Keratinocyte (primary cell): ENCODE measurements around the gene GLI3. TPM values are rescaled to one million over a fixed set of nuclear protein-coding genes. Genes with fewer than 3 reads are reported as not detected.

ENCODE experiments used
- DNase-seq: peaks from one replicate; pipeline ENCODE4 v3.0.0-alpha.2; 2011; ENCODE audit warnings: low read depth, missing footprints, low spot score
- FAIRE-seq: peaks from 2 replicates; lab custom pipeline; 2011; peaks lifted over from hg19 to GRCh38; lab: Jason Lieb, UNC
- H2AFZ ChIP-seq: 2 replicates; pipeline ENCODE4 v1.6.0; 2012; ENCODE audit warnings: low read length, control low read depth, inconsistent platforms; ENCODE audit not compliant: control insufficient read depth
- H3K27ac ChIP-seq: 2 replicates; pipeline ENCODE4 v1.5.1; 2011; ENCODE audit warnings: low read length; ENCODE audit not compliant: control insufficient read depth, insufficient read depth
- H3K27me3 ChIP-seq: 3 replicates; pipeline ENCODE4 v1.6.0; 2011; ENCODE audit warnings: low read length; ENCODE audit not compliant: control insufficient read depth, insufficient read depth; ENCODE audit errors: extremely low read depth
- H3K36me3 ChIP-seq, 2 experiments: 2 replicates in 1 of 2; 3 replicates in 1 of 2; pipeline ENCODE4 v1.5.1; 2011; ENCODE audit warnings: low read length in 2 of 2, mild to moderate bottlenecking in 1 of 2; ENCODE audit not compliant: control insufficient read depth in 2 of 2, insufficient read depth in 2 of 2; ENCODE audit errors: extremely low read depth in 1 of 2
- H3K4me1 ChIP-seq: 3 replicates; pipeline ENCODE4 v1.5.1; 2011; ENCODE audit warnings: low read length; ENCODE audit not compliant: control insufficient read depth, insufficient read depth; ENCODE audit errors: extremely low read depth
- H3K4me2 ChIP-seq: 3 replicates; pipeline ENCODE4 v1.6.0; 2011; ENCODE audit warnings: low read depth, low read length; ENCODE audit not compliant: control insufficient read depth, insufficient read depth; ENCODE audit errors: extremely low read depth
- H3K4me3 ChIP-seq, 3 experiments: fragments of 200-600 bp in 1 of 3; sonication (generic) in 1 of 3; 2 replicates in 2 of 3; 3 replicates in 1 of 3; pipeline ENCODE4 v1.5.1; 2011 to 2016; ENCODE audit warnings: low read length in 3 of 3, mild to moderate bottlenecking in 3 of 3, control low read depth in 2 of 3, inconsistent platforms in 1 of 3, low read depth in 1 of 3, mixed read lengths in 1 of 3, mixed run types in 1 of 3, moderate library complexity in 1 of 3; ENCODE audit not compliant: control insufficient read depth in 2 of 3, insufficient read depth in 2 of 3; ENCODE audit errors: extremely low read depth in 1 of 3
- H3K79me2 ChIP-seq: 2 replicates; pipeline ENCODE4 v1.6.0; 2012; ENCODE audit warnings: low read length; ENCODE audit not compliant: control insufficient read depth, insufficient read depth
- H3K9ac ChIP-seq: 3 replicates; pipeline ENCODE4 v1.6.0; 2011; ENCODE audit warnings: low read length; ENCODE audit not compliant: control insufficient read depth, insufficient read depth; ENCODE audit errors: extremely low read depth
- H3K9me1 ChIP-seq: 3 replicates; pipeline ENCODE4 v1.6.0; 2011; ENCODE audit warnings: low read length; ENCODE audit not compliant: control insufficient read depth, insufficient read depth; ENCODE audit errors: extremely low read depth
- H3K9me3 ChIP-seq: 2 replicates; pipeline ENCODE4 v1.5.1; 2012; ENCODE audit warnings: low read depth, low read length; ENCODE audit not compliant: control insufficient read depth
- H4K20me1 ChIP-seq: 3 replicates; pipeline ENCODE4 v1.6.0; 2011; ENCODE audit warnings: low read length; ENCODE audit not compliant: control insufficient read depth, insufficient read depth; ENCODE audit errors: extremely low read depth
- EZH2 ChIP-seq: IDR thresholded peaks from one replicate; pipeline ENCODE4 v1.6.1; 2012; ENCODE audit warnings: inconsistent platforms, mild to moderate bottlenecking, low read length, moderate library complexity
- dilution Hi-C: fragments of 300-500 bp; cut with MboI; formaldehyde crosslinking; loops from one replicate; pipeline ENCODE4 v1.7.0; 2020; ENCODE audit warnings: low sequenced_read_pairs; ENCODE audit not compliant: extremely low pct_ligation_motif_present
- polyA minus RNA-seq, 3 experiments: library from RNA; depleted of rRNA, polyadenylated mRNA; stranded (reverse); fragments of >200 nt; gene quantifications; 1 replicate in 1 of 3; 2 replicates in 1 of 3; 3 replicates in 1 of 3; pipeline ENCODE4 v1.2.3, GENCODE V29; 2011
- polyA plus RNA-seq, 5 experiments: library from polyadenylated mRNA; depleted of rRNA in 3 of 5; stranded (reverse) in 3 of 5; stranded (forward) in 1 of 5; unstranded in 1 of 5; fragments of >200 nt; gene quantifications; 1 replicate in 1 of 5; 2 replicates in 3 of 5; 3 replicates in 1 of 5; pipeline versions ENCODE4 v1.2.1 to v1.2.3, GENCODE V29; 2011 to 2012; ENCODE audit warnings: missing spikeins in 2 of 5, low read depth in 1 of 5, low replicate concordance in 1 of 5
- TF ChIP-seq, protein P1 (sequence below), 3 experiments: IDR thresholded peaks in 1 of 3; conservative IDR thresholded peaks in 1 of 3; optimal IDR thresholded peaks in 1 of 3; 2 replicates in 2 of 3; 3 replicates in 1 of 3; pipeline versions ENCODE3 to v1.5.1; 2011; ENCODE audit warnings: low read length in 3 of 3, mild to moderate bottlenecking in 3 of 3, moderate library complexity in 2 of 3, control low read depth in 1 of 3, inconsistent platforms in 1 of 3; ENCODE audit not compliant: insufficient read depth in 2 of 3; ENCODE audit errors: extremely low read depth in 1 of 3

The GLI3 gene
- polyA plus RNA-seq (2.0 to 3.7 TPM (median 3.6 TPM) in 3 replicates), polyA minus RNA-seq (14.7 to 24.0 TPM (median 15.6 TPM) in 3 replicates)
- polyA plus RNA-seq (2011; ENCODE audit: low read depth): 2.1 TPM
- polyA plus RNA-seq (2011; cell fraction: cytosol; rRNA removed): 4.2 and 4.3 TPM in 2 replicates
- 10.5 and 13.0 TPM in 2 replicates for polyA plus RNA-seq (2011; cell fraction: nucleus; rRNA removed)
- polyA plus RNA-seq (2012; ENCODE audit: low replicate concordance): 3.5 and 5.1 TPM in 2 replicates
- 8.2 TPM for polyA minus RNA-seq (2011; cell fraction: cytosol; rRNA and poly(A)+ RNA removed)
- polyA minus RNA-seq (2011; cell fraction: nucleus; rRNA and poly(A)+ RNA removed): 13.1 and 21.2 TPM in 2 replicates

DNA sequence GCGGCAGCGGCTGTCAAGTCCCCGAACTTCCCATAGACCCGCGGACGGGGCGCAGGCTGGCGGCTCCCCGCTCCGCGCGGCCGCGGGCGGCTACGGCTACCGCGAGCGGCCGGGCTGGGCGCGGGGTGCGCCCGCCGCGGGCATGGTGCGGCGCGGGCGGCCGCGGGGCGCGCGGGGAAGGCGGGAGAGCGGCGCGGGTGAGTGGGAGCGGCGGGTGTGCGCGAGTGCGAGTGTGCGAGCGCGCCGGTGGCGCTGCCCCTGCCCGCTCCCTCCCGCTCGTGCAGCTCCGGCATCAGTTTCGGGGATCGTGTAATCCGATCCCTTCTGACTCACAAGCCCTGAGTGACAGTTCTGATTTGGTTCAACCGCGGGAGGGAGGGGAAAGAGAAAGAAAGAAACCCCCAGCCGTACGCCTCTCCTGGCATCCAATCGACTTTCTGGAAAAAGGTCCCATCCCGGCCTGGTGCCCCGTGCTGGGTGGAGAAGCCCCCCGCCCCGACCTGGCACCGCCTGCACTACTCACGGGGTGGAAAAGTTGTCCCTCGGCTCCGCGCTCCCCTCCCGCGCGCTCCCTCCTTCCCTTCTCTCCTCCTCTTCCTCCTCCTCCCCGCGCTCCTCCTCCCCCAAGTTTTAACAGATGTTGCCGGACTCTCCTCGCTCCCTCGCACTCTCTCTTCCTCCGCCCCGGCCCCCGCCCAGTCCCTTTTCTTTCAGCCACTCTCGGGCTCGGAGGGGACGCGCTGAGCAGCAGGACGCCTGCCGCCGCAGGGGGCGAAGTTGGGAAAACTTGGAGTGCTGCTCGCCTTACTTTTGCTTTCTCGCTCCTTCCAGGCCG is at the start of gene GLI3:
GLI3 (minus strand) TSS at position 234 of the 835 bp plus-strand sequence. CDS start 13,956 bp downstream, outside the sequence.
- Histone ChIP-seq H3K9me1 (no peaks in the 10 kb centered on the region), H3K9ac (peak within 1 kb of the TSS; percentile 92), H3K9me3 (no peaks in the 10 kb centered on the region), H3K36me3 (no peaks in the 10 kb centered on the region), H2AFZ (peak within 1 kb of the TSS; percentile 84), H3K27ac (peak within 1 kb of the TSS; percentile 93), H3K79me2 (peaks cover 26% of the 10 kb centered on the region), H3K4me3 (peak within 1 kb of the TSS; percentile 81 to 91 (median 89)), H3K4me1 (peaks cover 48% of the 10 kb centered on the region), H4K20me1 (no peaks in the 10 kb centered on the region), H3K27me3 (no peaks in the 10 kb centered on the region), H3K4me2 (peak within 1 kb of the TSS; percentile 95)
- DNase-seq (no peak), FAIRE-seq (peak; percentile 84)
- TF ChIP-seq, protein P1, sequence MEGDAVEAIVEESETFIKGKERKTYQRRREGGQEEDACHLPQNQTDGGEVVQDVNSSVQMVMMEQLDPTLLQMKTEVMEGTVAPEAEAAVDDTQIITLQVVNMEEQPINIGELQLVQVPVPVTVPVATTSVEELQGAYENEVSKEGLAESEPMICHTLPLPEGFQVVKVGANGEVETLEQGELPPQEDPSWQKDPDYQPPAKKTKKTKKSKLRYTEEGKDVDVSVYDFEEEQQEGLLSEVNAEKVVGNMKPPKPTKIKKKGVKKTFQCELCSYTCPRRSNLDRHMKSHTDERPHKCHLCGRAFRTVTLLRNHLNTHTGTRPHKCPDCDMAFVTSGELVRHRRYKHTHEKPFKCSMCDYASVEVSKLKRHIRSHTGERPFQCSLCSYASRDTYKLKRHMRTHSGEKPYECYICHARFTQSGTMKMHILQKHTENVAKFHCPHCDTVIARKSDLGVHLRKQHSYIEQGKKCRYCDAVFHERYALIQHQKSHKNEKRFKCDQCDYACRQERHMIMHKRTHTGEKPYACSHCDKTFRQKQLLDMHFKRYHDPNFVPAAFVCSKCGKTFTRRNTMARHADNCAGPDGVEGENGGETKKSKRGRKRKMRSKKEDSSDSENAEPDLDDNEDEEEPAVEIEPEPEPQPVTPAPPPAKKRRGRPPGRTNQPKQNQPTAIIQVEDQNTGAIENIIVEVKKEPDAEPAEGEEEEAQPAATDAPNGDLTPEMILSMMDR (optimal IDR thresholded peaks at IDR 0.05 in 1 of 3, IDR thresholded peaks at IDR 0.05 in 1 of 3, conservative IDR thresholded peaks at IDR 0.05 in 1 of 3; ENCODE audit: extremely low read depth in 1 of 3, insufficient read depth in 2 of 3, low read length in 3 of 3): peak in 2 of 3 experiments; percentile 9 to 11
- no peak for TF ChIP-seq EZH2
- dilution Hi-C loops: no loop called here

DNA sequence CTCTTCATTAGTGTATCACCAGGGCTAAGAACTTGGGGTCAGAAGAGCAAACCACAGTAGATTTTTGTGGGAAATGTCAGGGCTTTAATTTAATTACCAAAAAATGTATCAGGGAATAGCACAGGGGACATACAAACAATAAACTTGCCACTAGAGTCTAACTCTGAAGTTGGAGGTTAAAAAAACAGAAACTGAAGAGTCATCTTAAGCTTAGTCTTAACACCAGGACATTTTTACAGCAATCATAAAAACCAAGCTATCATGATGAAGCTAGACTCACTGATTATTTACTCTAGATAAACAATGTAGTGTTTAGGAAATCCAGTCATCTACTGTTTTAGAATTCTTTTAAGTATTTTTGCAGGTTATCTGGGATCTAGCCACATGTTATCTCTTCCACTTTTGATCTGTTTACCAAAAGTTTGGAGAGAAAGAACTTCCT is 48.4 kb upstream of the GLI3 start:
- Histone ChIP-seq H3K79me2 (no peaks in the 10 kb centered on the region), H3K36me3 (no peaks in the 10 kb centered on the region), H3K4me2 (no peak overlapping the region), H3K9me3 (no peaks in the 10 kb centered on the region), H3K9ac (no peak overlapping the region), H3K27ac (no peak overlapping the region), H3K4me3 (no peak overlapping the region), H3K9me1 (no peaks in the 10 kb centered on the region), H4K20me1 (no peaks in the 10 kb centered on the region), H3K27me3 (no peaks in the 10 kb centered on the region), H2AFZ (no peak overlapping the region), H3K4me1 (no peaks in the 10 kb centered on the region)
- dilution Hi-C loops: no loop called here
- TF ChIP-seq EZH2: no peak
- TF ChIP-seq, protein P1 (optimal IDR thresholded peaks at IDR 0.05 in 1 of 3, IDR thresholded peaks at IDR 0.05 in 1 of 3, conservative IDR thresholded peaks at IDR 0.05 in 1 of 3; ENCODE audit: extremely low read depth in 1 of 3, insufficient read depth in 2 of 3, low read length in 3 of 3): no peak
- FAIRE-seq: no peak
- no peak for DNase-seq
